Fibroblast of skin of left quadriceps (primary cell): ENCODE measurements around the gene ZNF487.
"Not testable (repeated sequence)": the region's sequence is repeated elsewhere in the genome, so short reads cannot be mapped to it uniquely, and the experiment has no call there.

Source experiments
- DNase-seq, 2 experiments: peaks; one replicate each; pipeline ENCODE4 v3.0.0-alpha.2; 2013; ENCODE audit warnings: low read depth in 2 of 2

The ZNF487 gene

GRCh38 chr10:43437141-43437870, 395 bp downstream of the ZNF487 start:
- no peak for DNase-seq

- DNase-seq = no peak
Measured at GRCh38 chr10:43440463-43441134, 3.7 kb downstream of the ZNF487 start.

GRCh38 chr10:43444323-43444722, 7.4 kb downstream of the ZNF487 start:
- no peak for DNase-seq

- no peak for DNase-seq
Measured at GRCh38 chr10:43444897-43445466, 8.1 kb downstream of the ZNF487 start.

- DNase-seq = not testable (repeated sequence)
Measured at GRCh38 chr10:43446219-43447017, 9.5 kb downstream of the ZNF487 start.

GRCh38 chr10:43448742-43449141, 11.8 kb downstream of the ZNF487 start:
- DNase-seq = no peak

- DNase-seq = no peak
Measured at GRCh38 chr10:43452356-43452914, 15.5 kb downstream of the ZNF487 start.

- DNase-seq = no peak
Measured at GRCh38 chr10:43453266-43453831, 16.4 kb downstream of the ZNF487 start.

GRCh38 chr10:43454025-43454424, 17.1 kb downstream of the ZNF487 start:
- DNase-seq = not testable (repeated sequence)

GRCh38 chr10:43456561-43456960, 19.6 kb downstream of the ZNF487 start:
- not testable (repeated sequence) for DNase-seq

GRCh38 chr10:43458227-43458626, 21.3 kb downstream of the ZNF487 start:
- no peak for DNase-seq

GRCh38 chr10:43461950-43462349, 25.0 kb downstream of the ZNF487 start:
- DNase-seq = peak; percentile 50 to 57

- not testable (repeated sequence) for DNase-seq
Measured at GRCh38 chr10:43465086-43465735, 28.3 kb downstream of the ZNF487 start.

- DNase-seq = not testable (repeated sequence)
Measured at GRCh38 chr10:43465736-43466120, 28.8 kb downstream of the ZNF487 start.

GRCh38 chr10:43471146-43471545, 34.2 kb downstream of the ZNF487 start:
- no peak for DNase-seq

- DNase-seq = no peak
Measured at GRCh38 chr10:43471935-43472720, 35.2 kb downstream of the ZNF487 start.

- peak; percentile 22 to 29 for DNase-seq
Measured at GRCh38 chr10:43479275-43479674, 42.4 kb downstream of the ZNF487 start.

- DNase-seq = no peak
Measured at GRCh38 chr10:43482319-43483078, 45.6 kb downstream of the ZNF487 start.

- DNase-seq = no peak
Measured at GRCh38 chr10:43491855-43492254, 54.9 kb downstream of the ZNF487 start.
